ENCODE data around the gene ABI2.
"Not testable (repeated sequence)": the region's sequence is repeated elsewhere in the genome, so short reads cannot be mapped to it uniquely, and the experiment has no call there.

Gene ABI2

GRCh38 chr2:203360833-203361430 lies 32.7 kb downstream of the ABI2 start:
- no peak for DNase-seq

GRCh38 chr2:203361495-203361894 lies 33.3 kb downstream of the ABI2 start:
- DNase-seq = no peak

GRCh38 chr2:203361922-203362321 lies 33.7 kb downstream of the ABI2 start:
- DNase-seq = no peak

DNA sequence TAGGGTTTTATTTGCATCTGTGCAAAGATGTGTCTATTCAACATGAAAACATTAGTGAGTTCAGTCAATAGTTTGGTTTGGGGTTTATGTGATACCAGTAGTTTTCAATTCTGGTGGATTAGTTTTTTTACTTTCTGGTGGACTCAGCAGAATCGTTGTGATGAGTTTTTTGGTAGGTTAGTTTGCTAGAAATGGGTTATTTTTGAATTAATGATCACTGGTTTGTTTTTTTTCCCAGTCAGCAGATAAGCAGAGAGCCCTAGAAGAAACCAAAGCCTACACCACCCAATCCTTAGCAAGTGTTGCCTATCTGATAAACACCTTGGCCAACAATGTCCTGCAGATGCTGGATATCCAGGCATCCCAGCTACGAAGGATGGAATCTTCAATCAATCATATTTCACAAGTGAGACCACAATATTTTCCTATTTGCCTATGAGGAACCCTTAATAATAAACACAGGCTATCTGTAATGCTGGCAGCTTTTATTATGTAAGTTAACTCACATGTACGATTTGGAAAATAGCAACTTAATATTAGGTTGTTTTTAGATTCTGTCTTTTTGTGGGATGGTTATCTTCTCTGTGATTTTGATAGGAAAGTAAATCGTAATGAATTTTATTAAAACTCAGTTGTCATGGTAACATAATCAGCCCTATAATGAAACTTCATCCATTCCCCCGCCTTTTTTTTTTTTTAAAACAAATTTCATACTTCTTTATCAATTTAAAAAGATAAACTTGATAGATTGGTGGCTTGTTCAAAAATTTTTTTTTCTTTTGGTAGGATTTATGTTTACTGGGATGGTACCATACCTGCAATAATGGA lies 38.7 kb downstream of the ABI2 start:
- no peak for DNase-seq

DNA sequence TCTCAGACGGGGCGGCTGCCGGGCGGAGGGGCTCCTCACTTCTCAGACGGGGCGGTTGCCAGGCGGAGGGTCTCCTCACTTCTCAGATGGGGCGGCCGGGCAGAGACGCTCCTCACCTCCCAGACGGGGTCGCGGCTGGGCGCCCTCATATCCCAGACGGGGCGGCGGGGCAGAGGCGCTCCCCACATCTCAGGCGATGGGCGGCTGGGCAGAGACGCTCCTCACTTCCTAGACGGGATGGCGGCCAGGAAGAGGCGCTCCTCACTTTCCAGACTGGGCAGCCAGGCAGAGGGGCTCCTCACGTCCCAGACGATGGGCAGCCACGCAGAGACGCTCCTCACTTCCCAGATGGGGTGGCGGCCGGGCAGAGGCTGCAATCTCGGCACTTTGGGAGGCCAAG lies 44.5 kb downstream of the ABI2 start:
- not testable (repeated sequence) for DNase-seq

DNA sequence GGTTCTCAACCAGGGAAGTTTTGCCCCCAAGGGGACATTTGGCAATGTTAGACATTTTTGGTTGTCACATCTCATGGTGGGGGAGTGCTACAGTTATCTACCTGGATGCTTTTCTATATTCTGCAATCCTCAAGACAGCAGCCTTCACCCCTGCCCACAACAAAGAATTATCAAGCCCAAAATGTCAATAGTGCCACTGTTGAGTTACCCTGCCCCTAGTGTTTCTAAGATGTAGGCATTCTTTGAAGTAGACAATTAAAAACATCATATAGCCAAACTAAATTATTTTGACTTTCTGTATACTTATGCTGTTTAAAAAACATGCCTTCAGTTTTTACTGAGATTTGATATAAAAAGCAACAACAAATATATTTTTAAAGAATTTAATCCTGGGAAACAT lies 48.0 kb downstream of the ABI2 start:
- no peak for DNase-seq

DNA sequence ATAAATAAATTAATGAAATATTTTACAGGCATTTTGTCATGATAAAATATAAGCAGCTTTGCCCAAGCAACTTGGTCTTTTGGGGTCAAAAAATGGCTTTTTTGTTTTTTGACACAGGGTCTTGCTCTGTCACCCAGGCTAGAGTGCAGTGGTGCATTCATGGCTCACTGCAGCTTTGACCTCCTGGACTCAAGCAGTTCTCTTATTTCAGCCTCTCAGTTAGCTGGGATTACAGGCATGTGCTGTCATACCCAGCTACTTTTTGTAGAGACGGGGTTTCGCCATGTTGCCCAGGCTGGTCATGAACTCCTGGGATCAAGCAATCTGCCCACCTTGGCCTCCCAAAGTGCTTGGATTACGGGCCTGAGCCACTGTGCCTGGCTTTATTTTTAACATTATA lies 51.0 kb downstream of the ABI2 start:
- DNase-seq = no peak

DNA sequence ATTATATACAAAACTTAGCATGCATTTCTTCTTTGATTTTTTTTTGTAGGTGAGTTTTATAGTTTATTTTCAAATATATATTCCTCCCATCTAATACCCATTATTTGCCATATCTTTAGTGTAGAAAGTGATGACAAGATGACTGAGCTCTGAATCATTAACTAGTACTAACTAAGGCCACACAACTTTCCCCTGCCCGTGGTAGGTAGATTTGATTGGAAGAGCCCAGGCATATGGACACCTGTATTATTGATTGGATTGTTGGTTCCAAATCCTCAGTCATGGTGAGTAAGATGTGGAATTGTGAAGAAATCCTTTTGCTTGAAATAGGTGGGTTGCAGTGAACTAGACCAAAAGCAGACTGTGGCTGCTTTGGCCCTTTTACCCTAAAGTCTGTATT lies 54.8 kb downstream of the ABI2 start:
- DNase-seq = no peak

GRCh38 chr2:203388153-203388552 lies 60.0 kb downstream of the ABI2 start:
- DNase-seq = not testable (repeated sequence)

GRCh38 chr2:203394519-203395227 lies 66.5 kb downstream of the ABI2 start:
- DNase-seq = no peak

DNA sequence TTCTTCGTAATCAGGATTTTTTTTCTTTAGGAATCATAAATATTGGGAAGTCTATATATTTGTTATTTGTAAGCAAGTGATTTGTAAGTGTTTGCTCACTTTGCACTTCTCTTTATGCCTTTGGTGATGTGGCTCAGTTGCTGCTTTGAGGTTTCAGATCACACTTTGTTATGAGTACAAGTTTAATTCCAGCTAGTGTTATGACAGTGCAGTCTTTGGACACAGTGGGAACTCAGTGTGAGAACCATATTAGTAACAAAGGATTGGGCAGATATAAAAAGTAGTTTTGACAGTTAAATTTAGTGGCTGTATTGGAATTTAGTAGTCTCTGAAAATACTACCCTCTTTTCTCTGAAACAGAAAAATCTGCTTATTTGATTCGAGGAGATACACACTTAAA lies 67.7 kb downstream of the ABI2 start:
- no peak for DNase-seq

- DNase-seq = no peak
These were observed 68.5 kb downstream of the ABI2 start for GRCh38 chr2:203396667-203397066.

- no peak for DNase-seq
These were observed 70.8 kb downstream of the ABI2 start for GRCh38 chr2:203399031-203399430.

- DNase-seq = no peak
These were observed 72.8 kb downstream of the ABI2 start for GRCh38 chr2:203400805-203401585.

GRCh38 chr2:203404996-203405395 lies 76.8 kb downstream of the ABI2 start:
- DNase-seq = no peak

DNA sequence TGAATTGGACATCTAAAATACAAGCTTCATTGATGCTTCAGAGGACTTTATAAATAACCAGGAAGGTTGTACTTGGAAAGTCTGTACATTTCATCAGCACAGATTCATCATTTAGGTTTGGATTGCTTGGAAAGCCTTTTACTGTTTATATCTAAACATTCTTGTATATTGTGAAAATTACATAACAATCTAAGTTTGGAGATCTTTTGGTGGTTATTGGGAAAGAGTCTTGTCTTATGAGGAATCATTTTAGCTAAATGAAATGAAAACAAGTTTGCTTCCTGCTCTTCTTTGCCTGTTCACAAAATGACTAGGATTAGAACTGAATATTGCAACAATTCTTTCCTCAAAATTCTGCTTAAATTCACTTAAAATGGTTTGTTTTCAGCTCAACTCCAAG lies 79.3 kb downstream of the ABI2 start:
- DNase-seq = no peak

GRCh38 chr2:203412546-203413331 lies 84.5 kb downstream of the ABI2 start:
- DNase-seq = no peak

DNA sequence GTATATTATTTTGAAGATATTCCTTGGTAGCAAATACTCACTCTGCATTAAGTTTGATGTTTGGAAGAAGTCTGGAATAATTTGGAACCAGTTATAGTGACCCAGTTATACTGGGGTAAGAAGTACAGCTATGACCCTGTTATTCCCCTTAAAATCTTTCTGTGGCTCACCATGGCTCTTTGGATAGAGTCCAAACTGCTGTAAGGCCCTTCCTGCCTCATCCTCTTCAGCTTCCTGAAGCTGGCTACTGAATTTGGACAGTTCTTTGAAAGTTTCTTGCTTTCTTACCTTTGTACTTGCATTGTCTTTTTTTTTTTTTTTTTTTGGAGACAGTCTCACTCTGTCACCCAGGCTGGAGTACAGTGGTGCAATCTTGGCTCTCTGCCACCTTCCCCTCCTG lies 85.6 kb downstream of the ABI2 start:
- DNase-seq = no peak

DNA sequence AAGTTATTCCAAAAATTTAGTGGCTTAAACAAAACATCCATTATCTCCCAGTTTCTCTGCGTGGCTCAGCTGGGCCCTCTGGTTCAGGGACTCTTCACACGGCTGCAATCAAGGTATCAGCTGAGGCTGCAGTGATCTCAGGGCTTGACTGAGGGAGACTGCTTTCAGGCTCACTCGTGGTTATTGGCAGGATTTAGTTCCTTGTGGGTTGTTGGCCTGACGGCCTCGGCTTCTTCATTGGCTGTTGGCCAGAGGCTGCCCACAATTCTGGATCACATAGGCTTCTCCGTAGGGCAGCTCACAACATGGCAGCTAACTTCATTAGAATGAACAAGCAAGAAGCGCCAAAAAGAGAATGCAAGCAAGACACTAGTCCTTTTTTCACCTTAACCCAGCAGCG lies 90.1 kb downstream of the ABI2 start:
- no peak for DNase-seq

DNA sequence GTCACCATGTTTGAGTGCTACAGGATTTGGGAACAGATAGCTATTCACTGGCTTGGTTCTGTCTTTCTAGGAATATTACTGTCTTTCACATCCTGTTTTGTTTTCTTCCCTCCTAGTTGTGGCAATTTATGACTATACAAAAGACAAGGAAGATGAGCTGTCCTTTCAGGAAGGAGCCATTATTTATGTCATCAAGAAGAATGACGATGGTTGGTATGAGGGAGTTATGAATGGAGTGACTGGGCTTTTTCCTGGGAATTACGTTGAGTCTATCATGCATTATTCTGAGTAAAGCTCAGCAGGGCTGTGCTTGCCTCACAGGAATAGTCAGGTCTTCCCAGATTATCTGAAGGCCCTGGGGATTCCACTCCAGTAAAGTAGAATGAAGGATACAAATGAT lies 98.9 kb downstream of the ABI2 start:
- DNase-seq = no peak

DNA sequence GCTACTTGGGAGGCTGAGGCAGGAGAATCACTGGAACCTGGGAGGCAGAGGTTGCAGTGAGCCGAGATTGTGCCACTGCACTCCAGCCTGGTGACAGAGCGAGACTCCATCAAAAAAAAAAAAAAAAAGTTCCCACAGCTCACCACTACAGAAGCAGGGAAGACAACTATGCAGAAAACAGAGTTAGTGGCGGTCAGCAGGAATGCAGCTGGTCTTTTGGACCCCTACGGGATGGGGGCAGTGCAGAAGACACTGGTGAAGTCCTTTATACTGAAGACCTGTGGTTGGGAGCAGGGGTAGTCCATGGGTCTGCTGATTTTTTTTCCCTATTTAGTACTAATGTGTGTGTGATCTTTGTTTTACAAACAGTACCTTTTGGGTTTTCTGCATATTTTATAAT lies 101.4 kb downstream of the ABI2 start:
- DNase-seq = not testable (repeated sequence)

- DNase-seq = no peak
These were observed 103.4 kb downstream of the ABI2 start for GRCh38 chr2:203431391-203432185.
